NT2/D1 (cell line): ENCODE measurements around the gene NR0B2.

Experiments used
- YY1 ChIP-seq: IDR thresholded peaks from 2 replicates; pipeline ENCODE4 v1.6.1; 2011; ENCODE audit not compliant: insufficient read length, insufficient read depth
- ZNF274 ChIP-seq: IDR thresholded peaks from 2 replicates; pipeline ENCODE4 v1.6.1; 2011; ENCODE audit warnings: mild to moderate bottlenecking, low read depth, low read length

DNA sequence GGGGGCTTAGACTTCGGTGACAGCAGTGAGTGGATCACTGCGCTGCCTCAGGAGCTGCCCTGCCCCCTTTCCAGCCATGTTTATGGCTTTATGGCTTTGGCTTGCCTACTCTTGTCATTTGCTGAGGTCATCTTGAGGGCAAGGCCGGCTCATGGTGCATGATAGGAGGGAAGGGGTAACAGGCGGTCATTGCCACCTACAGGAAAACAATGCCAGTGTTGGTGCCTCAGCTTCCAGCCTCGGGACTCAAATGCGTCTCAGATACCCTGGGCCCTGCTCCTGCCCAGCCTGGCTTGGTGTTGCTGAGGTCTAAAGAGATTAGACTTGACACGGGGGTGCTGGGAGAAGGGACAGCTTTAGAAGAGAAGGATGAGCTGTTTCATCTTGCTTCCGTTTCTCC is 32.0 kb upstream of the NR0B2 start:
- no peak for TF ChIP-seq YY1
- no peak for TF ChIP-seq ZNF274
